D721Med (cell line): Measurements from ENCODE around the gene ANKRD1.

Experiments used
- DNase-seq: peaks from one replicate; pipeline ENCODE4 v3.0.0; 2011; ENCODE audit warnings: low spot score; ENCODE audit not compliant: insufficient read length
- FAIRE-seq: peaks from 2 replicates; lab custom pipeline; 2011; peaks lifted over from hg19 to GRCh38; lab: Jason Lieb, UNC
- TF ChIP-seq, protein P1 (sequence below): IDR thresholded peaks from 2 replicates; pipeline ENCODE4 v1.5.1; 2012; ENCODE audit warnings: mild to moderate bottlenecking, control low read depth; ENCODE audit not compliant: insufficient read depth; ENCODE audit errors: missing control alignments

ANKRD1 gene

DNA sequence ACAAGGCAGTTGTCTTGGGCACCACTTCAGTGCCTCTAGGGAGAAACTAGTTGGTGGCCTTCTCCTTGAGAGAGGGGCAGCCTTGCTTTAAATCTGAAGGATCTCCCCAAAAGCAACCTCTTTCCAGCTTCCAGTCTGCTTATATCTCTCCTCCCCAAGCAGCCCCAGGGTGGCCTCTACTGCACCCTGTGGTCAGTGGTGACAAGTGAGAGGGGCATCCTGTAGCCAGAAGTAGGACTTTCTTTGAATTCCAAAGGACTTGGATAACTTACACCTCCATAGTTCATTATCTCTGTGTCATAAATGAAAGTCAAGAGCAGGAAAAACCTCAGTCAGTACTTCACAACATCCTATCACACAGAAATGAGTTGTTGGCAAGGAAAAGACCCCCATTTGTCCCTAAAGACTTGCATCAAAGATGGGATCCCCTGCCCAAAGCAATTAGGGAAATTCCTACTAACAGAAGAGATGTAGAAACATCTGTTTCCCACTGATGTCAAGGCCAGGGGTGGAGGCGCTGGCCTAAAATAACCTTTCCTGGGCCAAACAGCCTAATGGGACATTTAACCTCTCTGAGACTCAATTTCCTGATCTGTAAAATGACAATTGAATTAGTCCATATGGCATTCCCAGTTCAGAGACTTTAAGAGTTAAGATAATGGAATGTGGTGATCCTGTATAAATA is 44.0 kb upstream of the ANKRD1 start:
- FAIRE-seq (no peak), DNase-seq (no peak)
- TF ChIP-seq, protein P1, sequence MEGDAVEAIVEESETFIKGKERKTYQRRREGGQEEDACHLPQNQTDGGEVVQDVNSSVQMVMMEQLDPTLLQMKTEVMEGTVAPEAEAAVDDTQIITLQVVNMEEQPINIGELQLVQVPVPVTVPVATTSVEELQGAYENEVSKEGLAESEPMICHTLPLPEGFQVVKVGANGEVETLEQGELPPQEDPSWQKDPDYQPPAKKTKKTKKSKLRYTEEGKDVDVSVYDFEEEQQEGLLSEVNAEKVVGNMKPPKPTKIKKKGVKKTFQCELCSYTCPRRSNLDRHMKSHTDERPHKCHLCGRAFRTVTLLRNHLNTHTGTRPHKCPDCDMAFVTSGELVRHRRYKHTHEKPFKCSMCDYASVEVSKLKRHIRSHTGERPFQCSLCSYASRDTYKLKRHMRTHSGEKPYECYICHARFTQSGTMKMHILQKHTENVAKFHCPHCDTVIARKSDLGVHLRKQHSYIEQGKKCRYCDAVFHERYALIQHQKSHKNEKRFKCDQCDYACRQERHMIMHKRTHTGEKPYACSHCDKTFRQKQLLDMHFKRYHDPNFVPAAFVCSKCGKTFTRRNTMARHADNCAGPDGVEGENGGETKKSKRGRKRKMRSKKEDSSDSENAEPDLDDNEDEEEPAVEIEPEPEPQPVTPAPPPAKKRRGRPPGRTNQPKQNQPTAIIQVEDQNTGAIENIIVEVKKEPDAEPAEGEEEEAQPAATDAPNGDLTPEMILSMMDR = no peak

GRCh38 chr10:90963331-90963730 is 42.4 kb upstream of the ANKRD1 start:
- TF ChIP-seq, protein P1 = no peak
- DNase-seq = no peak
- no peak for FAIRE-seq

- DNase-seq (no peak), FAIRE-seq (no peak)
- TF ChIP-seq, protein P1 = no peak
Measured at GRCh38 chr10:90960355-90960814, 39.5 kb upstream of the ANKRD1 start.

DNA sequence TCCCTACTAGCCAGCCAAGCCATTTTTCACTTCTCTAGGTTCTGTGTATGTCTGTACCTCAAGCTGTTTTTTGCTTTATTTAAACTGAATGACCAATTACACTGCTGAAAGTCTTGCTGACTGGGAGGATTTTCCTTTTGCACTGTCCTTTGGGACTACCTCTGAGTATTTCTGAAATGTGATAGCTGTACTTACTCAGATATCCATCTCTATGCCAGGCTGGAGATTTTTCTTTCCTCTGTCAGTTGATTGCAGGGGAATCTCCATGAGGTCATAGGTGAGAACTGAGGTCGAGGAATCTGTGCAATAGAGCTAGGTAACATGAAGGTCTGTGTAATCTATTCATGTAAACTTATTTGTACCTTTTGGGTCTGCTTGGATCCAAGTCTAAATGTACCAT is 38.9 kb upstream of the ANKRD1 start:
- FAIRE-seq (no peak), DNase-seq (no peak)
- TF ChIP-seq, protein P1 = no peak

GRCh38 chr10:90958781-90959180 is 37.9 kb upstream of the ANKRD1 start:
- FAIRE-seq = no peak
- no peak for DNase-seq
- TF ChIP-seq, protein P1 = no peak

GRCh38 chr10:90947030-90947960 is 26.4 kb upstream of the ANKRD1 start:
- FAIRE-seq = no peak
- TF ChIP-seq, protein P1 = no peak
- DNase-seq = no peak
